ENCODE data around the gene AGTR1.
"Not testable (repeated sequence)": the region's sequence is repeated elsewhere in the genome, so short reads cannot be mapped to it uniquely, and the experiment has no call there.

AGTR1 gene

DNA sequence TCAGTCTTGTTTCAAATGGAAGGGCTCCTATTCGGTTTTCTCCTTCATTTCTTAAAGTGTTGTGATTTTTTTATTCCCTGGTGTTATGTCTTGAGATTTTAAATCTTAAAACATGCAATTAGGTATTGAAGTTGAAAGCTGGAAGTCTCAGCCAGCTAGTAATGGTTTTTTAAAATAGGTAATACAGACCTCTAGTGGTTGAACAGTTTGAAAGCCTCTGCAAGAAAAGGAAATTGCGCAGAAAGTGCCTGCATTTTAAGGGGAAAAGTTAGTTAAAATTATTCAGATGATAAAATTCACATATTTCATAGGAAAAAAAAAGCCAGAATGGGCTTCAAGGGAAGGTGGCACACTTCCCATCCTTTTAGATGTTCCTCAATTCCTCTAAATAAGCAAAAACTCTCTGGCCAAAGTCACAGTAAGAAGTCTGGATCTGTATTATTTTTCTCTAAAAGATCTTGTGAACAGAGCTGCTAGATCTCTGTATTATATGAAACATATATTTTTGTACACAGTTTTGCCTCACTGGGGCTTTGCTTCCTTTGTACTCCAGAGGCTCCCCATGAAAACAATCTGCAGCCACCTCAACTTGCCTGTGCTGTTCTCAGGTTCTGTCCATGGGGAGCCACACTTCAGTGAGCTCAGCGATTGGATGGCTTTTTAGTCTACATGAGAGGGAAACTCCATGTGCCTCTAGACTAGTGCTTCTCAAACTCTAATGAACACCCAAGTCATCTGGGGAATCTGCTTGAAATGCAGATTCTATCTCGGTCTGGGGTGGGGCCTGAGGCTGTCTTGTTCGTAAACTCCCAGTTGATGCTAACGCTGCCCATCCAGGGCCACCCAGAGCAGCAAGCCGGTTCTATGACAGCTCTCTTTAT lies 21.5 kb downstream of the AGTR1 start:
- peak in 2 of 3 experiments; percentile 20 to 49 for DNase-seq

DNA sequence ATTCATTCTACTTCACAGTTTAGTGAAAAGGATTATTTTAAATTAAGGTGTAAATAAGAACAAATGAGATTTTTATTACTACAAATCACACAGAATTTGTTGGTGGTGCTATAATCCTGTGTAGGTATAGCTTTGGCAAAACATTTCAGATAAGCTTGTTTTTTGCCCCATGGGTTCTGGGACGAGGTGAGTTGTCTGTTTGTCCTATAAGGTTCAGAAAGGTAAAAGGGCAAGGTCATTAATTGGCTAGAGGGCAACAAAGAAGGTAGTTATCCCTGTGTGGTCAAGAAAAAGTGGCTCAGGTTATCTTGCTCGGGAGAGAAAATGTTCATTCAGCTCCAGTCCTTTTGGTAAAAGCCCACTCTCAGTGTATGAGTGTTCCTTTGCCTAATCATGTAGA lies 23.2 kb downstream of the AGTR1 start:
- no peak for DNase-seq

DNA sequence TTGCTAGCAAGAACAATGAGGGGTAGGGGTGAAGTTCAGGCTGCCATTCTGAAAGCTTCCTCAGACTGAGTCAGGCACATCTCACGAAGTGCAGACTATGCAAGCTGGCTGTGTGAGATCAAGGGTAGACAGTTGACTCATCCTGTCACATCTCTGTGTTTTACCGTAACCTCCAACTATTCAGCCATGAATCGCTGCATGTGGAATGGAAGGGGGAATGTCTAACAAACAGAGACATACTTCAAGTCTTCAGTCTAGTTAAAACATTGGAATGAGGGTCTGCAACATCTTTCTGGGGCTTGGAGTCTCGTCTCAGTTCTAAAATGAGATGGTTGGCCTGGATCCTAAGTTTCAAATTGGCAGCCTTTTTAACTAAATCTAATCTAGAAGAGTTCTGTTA lies 25.9 kb downstream of the AGTR1 start:
- DNase-seq: no peak

DNA sequence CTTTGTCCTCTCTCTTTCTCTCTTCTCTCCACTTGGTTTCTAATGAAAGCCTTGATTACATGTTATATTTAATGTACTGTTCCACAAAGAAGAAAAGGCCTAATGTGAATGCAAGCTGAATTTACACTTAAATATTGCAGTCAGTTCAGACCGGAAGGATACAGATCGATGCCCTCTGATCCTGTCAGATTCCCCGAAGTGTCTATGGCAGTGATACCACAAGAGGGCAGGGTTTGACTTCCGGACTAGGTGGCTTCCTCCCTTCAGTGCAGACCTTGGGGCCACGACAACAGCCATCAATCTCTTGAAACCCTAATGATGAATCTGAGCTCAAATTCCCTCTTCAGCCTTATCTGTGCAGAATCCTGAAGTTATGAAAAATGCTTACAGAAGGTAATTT lies 29.5 kb downstream of the AGTR1 start:
- peak; percentile 2 to 87 (median 72) for DNase-seq

DNA sequence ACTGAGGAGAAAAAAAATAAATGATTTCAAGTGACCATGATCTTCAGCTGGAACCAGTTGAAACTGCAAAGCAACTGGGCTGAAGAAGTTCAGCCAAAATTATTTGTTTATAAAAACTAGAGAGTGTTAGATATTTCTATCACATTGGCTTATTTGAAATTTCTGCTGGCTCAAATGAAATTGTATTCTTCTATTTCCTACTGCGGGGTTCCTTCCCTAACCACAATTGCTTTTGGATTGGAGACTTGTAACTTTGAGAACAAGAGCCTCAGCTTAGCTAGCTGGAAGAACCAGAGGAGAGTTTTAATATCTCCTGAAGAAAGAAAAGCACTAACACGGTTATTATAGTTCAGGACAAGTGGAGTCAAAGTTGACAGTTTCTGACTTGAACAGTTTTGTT lies 31.1 kb downstream of the AGTR1 start:
- DNase-seq: no peak

DNA sequence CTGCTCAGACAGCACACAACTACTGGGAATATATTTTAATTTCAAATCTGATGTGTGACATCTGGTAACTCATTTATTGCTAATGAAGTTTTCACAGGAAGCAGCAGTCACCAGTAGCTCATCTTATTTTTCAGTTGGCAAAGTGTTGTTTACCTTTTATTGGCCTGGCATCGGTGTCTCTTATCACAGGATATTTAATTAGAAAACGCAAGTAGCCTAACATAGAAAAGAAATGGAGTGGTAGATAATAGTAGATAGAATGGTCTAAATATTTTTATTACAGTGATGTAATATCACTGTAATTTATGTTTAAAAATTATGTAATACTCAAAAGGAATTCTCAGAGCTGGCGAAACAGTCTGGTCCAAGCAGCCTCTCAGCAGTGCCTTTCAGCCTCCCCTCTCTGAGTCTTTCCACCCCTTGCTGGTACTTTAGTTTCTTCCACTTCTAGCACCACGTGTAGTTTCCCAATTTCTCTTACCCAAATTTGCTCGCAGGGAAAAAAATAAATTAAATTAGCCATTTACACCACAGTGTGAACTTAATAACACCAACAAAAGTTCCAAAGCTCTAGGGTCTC lies 31.9 kb downstream of the AGTR1 start:
- no peak for DNase-seq

DNA sequence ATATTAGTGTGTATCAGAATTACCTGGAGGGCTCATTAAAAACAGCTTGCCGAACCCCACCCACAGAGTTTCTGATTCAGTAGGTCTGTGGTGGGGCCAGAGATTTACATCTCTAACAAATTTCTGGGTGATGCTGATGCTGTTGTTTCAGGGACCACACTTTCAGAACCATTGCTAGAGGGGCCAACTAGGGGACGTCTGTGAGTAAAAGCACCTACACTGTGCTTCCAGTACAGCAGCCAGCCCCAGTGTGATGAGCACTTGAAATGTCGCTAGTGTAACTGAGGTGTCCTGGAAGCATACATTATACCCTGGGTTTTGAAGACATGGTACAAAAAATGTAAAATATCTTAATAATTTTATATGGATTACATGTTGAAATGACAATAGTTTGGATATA lies 33.0 kb downstream of the AGTR1 start:
- DNase-seq: no peak

DNA sequence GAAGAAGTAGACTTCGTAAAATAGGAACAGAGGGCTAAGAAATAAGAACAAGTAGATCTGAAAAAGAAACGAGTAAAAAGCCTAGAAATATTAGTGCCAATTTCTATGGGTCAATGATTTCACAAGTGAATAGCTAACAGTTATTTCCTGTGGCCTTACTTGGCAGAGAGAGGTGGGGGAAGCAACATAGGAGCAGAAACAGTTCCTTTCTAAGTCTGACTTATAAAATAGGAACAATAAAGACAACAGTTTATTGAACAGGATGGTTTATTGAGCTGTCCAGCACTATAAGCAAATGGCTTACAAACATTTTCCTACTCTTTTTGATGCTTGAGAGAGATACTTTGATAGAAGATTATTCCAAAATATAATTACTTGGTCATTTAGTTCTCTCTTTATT lies 37.9 kb downstream of the AGTR1 start:
- no peak for DNase-seq

DNA sequence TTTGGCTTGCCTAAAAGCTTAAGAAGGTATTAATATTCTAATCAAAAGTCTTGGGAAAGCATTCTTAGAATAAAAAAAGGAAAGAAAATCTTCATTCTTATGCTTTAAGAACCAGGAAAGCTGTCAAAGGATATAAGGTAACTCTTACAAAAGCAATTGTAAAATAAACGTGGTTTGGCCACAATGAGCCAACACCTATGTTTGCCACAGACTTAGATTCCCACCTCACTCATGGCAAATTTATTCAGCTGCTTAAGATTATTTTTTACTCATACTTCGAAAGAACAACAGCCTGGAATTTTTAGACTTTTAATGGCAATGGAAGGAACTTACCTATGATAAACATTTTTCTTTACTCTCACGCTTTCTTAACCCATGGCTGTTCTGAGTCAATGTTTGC lies 38.4 kb downstream of the AGTR1 start:
- no peak for DNase-seq

DNA sequence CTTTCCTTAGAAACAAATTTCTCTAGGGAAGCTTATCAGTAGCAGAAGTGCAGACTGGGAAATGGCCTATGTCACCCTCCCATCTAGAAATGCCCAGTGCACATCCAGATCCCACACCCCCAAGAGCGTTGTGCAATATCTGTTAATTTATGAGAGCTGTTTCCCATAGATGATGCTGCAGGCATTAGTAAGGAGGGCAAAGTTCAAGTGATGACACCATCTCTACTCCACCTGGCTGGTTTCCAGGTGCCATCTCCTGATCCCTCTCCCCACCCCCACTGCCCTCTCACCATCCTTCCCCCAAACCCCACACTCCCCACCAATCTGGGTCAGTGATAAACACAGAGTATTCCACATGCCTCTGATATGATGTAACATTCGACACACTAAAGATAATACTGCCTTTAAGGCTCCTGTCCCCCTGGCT lies 39.4 kb downstream of the AGTR1 start:
- DNase-seq: no peak

DNA sequence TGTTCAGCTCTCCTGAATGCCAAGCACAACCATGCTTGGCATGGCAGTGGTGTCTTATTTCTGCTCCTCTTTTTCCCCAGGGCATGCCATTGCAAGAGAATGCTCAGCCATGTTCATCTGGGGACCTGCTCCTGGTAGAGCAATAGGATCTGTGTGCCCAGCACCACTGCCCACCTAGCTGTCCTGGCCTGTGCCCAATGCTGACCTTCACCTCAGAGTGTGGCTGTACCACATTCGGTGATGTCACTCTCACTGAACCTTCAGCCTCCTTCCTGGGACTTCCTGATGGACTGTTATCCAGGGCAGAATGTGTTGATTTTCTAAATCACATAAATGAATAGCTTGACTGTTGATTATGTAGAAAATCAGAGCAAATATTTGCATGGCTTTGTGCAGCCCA lies 42.0 kb downstream of the AGTR1 start:
- DNase-seq: no peak

DNA sequence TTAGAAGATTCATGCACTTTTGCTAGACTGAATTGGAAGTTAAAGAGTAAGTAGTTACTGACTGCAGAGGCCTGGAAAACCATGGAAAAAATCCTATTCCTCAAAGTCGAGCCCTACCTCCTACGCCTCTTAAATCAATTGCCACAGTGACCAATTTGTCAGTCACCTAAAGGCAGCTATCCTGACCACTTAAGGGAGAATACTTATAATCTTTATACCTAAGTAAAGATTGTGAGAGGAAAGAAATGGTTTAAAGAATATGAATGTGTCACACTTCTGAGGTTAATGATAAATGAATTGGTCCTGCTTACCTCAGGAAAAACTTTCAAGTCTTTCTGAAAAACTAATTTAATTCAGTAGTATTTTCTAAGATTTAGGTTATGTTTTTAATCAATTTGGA lies 42.6 kb downstream of the AGTR1 start:
- DNase-seq: no peak

DNA sequence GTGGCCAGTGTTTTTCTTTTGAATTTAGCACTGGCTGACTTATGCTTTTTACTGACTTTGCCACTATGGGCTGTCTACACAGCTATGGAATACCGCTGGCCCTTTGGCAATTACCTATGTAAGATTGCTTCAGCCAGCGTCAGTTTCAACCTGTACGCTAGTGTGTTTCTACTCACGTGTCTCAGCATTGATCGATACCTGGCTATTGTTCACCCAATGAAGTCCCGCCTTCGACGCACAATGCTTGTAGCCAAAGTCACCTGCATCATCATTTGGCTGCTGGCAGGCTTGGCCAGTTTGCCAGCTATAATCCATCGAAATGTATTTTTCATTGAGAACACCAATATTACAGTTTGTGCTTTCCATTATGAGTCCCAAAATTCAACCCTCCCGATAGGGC lies 43.5 kb downstream of the AGTR1 start:
- no peak for DNase-seq

DNA sequence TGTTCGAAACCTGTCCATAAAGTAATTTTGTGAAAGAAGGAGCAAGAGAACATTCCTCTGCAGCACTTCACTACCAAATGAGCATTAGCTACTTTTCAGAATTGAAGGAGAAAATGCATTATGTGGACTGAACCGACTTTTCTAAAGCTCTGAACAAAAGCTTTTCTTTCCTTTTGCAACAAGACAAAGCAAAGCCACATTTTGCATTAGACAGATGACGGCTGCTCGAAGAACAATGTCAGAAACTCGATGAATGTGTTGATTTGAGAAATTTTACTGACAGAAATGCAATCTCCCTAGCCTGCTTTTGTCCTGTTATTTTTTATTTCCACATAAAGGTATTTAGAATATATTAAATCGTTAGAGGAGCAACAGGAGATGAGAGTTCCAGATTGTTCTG lies 44.4 kb downstream of the AGTR1 start:
- DNase-seq: no peak

DNA sequence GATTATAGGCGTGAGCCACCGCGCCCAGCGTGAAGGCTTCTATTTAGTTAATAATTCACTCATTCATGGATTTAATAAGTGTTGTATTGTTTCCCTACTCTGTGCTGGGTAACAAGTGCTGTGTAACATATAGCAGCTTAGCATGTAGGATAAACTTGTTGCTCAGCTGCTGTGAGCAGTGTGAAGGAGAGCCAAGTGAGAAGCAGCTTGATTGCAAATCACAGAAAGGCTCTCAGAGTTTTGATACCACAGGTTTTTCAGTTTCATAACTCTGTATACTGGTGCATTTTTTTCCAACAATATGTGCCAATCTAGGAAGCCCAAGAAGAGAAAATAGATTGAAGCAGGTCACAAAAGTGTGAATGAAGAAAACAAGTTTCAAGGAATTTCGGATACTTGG lies 48.4 kb downstream of the AGTR1 start:
- no peak for DNase-seq

DNA sequence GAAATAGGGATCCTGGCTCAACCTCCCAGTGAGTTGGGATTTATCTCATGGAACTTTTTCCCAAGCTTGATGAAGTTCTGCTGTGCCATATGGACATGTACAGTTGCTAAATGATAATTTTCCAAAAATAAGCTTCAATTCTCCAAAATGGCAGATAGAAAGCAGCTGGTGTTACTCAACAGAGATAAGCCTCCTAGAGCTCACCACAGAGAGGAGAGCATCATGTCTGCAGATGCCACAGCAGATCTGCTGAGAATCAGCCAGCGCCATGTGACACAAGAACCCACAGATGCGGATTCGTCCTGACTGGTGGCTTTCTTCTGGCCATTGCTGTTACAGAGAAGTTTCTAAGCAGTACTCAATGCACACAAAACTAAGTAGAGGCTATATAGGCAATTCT lies 50.6 kb downstream of the AGTR1 start:
- DNase-seq: no peak

DNA sequence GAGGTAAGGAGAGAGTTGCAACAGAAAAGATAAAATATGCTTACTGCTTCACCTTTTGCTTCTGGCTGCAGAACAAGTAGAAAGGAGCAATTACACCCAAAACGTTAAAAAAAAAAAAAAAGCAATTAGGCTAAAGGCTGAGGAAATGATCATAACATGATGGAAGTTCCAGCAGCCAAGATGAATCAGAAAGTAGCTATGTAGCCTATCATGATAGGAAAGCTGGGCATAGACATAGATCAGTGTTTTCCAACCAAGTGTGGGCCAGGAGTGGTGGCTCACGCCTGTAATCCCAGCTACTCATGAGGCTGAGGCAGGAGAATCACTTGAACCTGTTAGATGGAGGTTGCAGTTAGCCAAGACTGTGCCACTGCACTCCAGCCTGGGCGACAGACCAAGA lies 52.6 kb downstream of the AGTR1 start:
- DNase-seq: no peak

DNA sequence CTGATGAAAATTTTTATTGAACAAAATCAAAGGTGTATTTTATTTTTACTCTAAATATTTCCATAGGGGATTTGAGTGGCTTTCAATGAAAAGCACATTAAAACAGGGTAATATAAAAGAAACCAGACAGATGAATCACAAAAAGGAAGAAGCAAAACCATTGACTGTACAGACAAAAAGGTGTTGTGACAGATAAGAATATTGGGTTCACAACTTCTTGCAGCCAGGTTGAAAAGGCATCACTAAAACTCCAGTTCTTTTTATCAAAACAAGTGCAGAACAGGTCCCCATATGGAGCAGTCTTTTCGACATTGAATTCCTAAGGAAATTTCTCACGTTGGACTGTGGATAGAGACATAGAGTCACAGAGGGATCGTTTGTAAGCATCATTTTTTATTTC lies 53.8 kb downstream of the AGTR1 start:
- no peak for DNase-seq

DNA sequence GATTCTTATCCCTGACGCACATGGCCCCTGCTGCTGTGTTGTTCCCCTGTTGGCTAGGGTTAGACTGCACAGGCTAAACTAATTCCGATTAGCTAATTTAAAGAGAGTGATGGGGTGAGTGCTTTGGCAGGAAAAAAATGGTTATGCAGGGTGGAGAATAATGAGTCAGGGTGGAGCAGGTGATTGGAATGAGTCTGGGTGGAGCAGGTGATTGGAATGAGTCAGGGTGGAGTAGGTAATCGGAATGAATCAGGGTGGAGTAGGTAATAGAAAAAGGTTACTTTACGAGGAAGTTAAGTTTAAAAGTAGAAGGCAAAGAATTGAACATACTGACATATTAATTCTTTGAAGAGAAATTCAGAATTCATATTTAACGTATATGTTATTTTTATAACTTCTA lies 55.7 kb downstream of the AGTR1 start:
- not testable (repeated sequence) for DNase-seq

DNA sequence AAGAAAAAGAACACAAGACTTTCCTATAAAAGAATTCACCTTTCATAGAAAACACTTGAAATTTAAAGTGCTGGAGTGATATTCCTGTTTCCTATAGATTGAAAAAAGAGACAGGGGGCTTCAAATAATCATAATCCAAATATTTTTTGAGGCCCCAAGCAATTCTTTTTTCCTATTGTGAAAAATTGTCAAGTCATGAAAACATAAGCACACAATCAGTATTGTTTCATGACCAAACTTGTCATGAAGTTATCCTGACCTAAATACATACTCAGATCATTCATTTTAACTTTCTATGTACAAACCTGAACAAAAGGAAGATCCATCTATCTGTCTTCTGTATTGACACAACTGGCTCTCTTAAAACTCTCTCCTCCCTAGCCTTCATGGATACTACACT lies 57.9 kb downstream of the AGTR1 start:
- no peak for DNase-seq

DNA sequence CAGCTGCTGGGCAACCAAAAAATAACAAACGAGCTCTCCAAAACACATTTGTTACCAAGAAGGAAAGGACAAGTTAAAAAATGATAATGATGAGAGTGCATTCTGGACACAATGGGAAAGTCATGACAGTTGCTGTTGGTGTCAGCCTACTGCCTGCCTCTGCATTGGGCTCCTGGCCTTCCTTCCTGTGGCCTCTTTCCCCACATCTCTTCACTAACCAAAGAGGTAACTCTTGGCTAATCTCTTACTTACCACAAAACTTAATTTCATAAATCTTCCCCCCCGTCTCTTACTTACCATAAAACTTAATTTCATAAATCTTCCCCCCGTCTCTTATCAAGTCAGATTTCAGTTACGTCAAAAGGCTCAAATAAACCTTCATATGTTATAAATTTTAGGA lies 58.6 kb downstream of the AGTR1 start:
- no peak for DNase-seq

DNA sequence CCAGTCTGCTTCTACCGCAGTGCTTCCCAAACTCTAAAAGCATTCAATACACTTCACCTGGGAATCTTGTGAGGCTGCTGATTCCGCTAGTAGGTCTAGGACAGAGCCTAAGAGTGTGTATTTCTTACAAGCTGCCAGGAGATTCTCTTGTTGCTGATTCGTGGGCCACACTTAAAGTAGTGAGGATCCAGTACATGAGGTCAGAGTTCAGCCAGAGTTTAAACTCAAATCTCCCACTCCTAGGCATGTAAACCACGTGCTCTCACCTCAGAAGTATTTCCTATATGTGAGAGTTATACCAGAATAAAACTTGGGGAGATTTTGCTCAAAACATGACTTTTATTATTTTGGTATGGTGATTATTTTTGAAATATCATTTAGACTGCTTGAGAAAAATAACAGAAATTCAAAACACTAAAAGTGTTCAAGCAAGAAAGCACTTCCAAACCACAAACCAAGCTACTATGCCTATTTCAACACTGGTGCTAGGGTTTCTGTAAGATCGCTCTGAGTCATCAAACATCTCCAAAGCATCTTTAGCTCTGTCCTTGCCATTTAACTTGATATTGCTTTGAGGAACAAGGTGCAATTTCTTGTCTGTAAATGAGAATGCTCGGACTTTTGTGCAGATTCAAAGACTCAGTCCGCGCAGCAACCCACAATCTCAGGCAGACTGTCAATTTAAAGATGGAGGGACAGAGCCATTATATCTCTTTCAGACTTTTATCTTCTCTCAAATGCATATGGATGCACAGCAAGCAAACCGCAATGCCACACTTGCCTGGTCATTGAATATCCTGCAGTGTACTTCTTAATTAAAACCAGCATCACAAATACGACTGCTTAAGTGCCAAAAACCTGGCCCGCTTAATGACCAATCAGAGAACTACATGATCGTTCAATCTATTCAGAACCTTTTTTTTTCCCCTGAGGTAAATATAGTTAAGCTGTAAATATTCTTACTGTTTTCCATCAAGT lies 59.8 kb downstream of the AGTR1 start:
- no peak for DNase-seq

DNA sequence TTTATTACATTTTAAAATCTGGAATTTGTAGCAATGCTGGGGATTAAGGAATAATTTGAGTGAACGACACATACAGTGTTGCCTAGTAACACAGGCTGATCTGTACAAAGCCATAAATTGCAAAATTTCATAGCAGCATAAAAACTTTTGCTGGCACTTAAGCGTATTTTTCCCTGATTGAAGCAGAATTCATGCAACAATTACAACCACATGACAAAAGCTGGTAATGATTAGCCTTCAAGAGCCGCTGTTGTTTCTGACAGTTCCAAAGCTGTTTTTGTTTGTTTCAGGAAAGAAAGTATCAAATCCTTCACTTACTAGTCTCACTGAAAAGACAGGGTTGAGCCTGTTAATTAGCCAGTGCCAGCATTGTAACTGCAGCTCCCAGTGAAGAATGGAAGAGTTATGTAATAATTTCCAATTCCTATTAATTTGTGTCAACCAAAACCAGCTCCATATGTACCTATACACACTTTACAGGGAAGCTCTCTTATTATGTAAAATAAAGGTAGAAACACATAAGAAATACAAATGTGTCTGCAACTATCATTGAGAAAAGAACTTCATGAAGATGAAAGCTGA lies 60.7 kb downstream of the AGTR1 start:
- peak in 1 of 3 experiments; percentile 31 for DNase-seq
